NCI-H69 (cell line): Measurements from ENCODE around the gene CDC6.

ENCODE experiments used
- DNase-seq: peaks from one replicate; lab custom pipeline; 2025; lab: John Stamatoyannopoulos, UW

CDC6 gene

DNA sequence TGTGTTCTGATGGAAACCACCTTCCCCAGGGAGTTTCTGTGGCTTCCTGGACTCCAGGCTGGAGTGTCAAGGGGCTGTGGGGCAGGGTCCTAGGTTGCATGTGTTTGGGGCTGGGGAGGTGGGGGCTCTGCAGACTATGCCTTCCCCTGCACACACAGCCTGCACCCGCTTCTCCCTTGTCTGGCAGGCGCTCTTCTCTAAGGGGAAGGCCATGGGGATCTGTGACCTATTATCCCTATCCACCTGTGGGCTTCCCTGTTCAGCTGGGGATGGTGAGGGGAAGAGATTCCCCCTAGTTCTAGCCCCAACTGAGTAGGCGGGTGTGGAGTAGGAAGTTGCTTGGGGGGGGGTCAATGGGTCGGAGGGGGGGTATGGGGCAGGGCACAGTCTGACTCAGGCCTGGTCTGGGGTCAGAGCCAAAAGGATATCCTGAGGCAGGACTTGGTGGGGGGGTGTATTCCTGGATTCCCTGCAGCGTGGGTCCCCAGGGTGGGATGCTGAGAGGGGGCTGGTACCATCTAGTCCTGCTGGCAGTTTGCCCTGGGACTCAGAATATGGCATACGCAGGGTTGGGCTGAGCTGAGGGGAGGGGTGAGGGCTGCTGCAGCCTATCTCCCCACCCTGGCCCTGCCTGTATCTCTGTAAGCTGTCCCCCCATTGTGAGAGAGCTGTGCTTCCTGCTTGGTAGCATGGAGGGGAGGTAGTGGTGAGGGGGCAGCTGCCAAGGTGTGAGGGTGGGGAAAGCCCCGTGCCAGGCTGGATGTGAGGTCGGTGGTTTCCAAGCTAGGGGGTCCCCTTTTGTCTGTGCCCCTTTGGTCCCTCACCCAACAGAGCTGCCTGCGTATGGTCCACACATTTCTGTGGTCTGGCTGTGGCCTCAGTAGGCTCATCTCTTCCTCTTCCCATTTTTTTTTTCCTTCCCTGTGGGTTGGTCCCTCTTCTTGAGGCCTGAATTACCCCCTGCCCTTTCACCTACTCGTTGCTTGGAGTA is 36.0 kb downstream of the CDC6 start:
- DNase-seq = no peak

DNA sequence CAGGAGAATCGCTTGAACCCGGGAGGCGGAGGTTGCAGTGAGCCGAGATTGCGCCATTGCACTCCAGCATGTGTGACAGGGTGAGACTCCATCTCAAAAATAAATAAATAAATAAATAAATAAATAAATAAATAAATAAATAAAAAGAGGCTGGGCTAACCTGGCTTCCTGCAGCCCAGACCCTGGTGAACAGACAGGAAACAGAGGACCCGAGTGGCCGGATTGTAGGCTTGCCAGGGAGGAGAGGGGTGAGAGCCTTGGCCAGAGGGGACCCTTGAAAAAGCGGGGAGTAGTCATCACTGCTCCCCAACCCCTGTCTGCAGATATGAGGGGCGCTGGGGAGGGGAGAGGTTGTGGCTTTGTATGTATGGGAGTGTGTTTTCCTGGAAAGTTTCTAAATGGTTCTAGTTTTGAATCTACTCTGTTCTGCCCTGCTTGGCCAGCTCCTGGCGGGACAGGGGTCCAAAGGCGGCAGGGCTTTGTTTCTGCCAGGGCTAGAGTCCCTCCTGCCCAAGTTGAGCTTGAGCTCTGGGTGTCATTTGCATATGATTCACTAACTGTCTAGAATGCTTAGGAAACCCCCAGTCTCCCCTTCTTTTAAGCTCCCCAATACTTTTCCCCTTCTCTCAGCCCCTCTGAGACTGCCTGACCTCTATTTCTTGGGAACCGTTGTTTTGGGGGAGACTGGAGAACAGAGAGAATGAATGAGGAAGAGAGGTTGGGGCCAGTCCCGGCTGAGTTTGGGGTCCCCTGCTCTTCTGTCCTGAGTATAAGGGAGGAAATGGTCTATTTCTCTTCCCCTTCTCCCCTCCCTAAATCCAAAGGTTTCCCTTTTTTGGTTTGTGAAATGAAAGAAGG is 37.7 kb downstream of the CDC6 start:
- no peak for DNase-seq

DNA sequence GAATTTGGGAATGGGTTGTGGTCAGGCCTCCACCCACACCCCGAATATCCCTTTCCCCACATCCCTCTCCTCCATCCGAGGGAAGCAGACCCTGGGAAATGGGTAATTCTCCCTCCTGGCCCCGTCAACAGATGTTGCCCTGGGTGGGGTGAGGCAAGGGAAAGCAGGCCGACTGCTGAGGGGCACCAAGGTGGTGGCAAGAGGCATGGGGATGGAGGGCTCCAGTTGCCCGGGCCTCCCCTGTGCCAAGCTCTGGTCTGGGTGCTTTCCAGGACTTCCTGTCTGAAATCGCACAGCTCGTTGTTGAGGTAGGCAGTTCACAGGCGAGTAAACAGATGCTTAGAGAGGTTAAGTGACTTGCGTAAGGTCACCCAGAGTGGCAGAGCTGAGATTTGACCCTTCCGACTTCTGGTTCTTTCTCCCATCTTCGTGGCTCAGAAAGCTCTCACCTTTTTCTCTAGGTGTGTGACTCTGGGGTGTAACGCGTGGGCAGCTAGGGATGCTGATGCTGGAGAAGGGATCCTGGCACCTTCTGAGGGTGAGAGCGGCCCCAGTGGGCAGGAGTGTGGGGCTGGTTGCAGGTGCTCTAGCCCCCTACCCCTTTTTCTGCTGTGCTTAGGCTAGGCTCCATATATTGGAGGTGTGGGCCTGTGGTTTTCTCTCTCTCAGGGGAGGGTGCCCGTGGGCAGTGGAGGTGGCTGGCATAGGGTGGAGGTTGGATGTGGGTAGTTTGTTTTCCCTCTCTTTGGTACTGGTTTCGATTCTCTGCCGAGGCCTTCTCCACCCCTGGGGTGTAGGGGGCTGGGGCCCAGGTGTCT is 38.5 kb downstream of the CDC6 start:
- DNase-seq = no peak

DNA sequence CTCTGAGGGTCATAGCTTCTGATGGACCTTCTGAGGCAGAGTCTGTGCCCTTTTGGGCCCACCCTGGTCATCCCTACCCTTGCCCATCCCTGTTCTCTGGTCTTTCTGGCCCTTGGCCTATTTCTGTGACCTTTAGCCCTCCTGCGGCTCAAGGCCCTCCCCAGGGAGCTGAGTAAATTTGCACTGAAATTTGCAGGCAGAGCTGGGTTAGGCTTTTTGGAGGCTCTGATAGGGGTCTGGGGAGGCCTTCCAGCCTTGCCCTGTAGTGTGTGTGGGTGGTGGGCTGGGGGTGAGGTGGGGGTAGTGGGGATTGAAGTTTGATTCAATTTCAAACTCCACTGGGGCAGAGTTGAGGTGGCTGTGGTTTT is 39.1 kb downstream of the CDC6 start:
- no peak for DNase-seq

DNA sequence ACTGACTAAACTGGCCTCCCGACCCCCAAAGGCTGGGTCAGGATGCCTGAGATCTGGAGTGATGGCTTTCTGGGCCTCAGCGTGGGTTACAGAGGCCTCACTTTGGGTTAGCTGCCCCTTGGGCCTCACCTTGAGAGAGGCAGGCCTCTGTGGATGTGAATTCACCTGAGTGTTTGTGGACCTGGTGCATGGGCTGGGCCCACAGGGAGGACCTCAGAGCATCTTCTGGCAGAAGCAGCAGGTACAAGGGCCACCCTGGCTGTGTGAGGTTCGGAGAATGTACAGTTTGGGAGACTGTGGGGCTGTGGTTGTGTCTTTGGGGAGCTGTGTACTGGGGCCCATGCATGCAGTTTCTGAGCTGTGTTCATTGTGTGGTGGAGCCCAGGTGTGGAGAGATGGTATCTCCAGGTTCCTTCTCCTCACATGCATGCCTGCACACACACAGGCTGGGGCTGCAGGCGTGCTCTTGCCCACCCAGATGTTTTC is 39.6 kb downstream of the CDC6 start:
- no peak for DNase-seq

DNA sequence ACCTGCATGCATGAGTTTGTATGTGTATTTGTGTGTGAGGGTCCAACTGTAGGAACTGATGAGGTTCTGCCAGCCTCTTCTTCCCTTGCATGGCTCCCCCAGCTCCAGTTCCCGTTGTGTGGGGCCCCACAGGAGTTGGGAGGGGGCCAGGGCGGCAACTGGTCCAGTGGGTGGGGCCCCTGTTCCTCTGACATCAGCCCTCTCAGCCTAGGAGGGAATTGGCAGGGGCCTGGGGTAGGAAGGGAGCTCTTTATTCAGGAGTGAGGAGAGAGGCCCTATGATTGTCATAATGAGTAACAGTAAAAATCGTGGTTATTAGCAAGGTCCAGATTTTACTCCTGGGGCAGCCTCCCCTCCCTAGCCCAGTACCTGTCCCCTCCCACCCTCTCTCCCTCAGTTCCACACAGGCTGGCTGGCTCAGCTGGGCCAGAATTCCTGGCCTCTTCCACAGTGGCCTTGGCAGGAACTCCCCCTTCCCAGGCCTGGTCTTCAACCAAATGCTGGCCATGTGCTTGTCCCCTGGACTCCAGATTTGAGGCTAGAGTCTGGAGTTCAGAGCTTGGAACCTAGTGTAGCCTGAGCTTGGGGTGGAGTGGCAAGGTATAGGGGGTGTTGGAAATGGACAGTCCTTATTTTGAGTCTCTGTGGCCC is 40.2 kb downstream of the CDC6 start:
- no peak for DNase-seq

DNA sequence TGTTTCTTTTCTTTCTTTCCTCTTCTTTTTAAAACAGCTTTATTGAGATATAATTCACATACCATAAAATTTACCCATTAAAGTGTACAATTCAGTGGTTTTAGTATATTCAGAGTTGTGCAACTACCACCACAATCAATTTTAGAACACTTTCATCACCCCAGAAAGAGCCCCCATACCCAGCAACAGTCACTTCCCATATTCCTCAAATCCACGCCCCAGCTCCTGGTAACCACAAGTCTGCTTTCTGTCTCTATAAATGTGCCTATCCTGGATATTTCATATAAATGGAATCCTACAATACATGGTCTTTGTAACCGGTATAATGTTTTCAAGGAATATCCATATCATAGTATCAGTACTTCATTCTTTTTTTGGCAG is 40.7 kb downstream of the CDC6 start:
- DNase-seq = no peak

DNA sequence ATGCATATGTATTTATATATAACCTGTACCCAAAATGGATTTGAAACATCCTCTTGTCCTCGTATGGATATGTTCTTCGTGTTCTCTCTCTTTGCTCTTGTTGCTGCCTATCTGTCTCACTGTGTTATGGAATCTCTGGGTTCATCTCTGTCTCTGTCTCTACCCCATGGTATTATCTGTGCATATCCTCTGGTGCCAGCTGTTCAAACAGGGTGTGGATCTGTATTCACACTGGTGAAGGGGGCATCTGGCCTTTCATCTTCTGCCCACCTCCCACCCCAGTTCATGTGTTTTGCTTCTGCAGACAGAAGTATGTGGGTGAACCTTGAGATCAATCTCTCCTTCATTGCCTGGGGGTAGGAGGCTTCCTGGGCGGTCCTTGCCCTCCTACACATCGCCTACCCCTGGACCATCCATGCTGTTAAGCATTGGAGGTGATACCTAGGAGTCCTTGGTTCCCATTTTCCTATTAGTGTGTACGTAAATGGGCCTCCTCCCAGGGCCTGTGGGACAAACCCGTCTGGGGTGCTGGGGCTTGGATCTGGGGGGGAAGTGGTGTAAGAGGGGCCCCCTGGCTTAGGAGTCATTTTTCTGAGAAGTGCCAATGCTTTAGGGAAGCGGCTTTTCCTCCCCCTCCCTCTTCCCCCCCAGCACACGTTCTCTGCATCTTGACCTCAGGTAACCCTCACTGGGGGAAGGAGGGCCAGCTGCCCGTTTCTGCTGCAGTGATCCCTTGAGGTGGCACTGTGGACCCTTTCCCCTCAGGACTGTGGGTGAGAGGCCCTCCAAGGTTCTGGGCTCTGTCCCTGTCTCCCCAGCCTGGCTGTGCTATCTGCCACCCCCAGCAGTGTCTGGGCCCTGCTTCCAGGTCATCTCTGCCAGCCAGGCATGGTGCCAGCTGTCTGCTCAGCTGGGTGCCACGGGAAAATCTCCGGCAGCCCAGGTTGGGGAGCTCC is 42.4 kb downstream of the CDC6 start:
- peak; percentile 59 for DNase-seq

DNA sequence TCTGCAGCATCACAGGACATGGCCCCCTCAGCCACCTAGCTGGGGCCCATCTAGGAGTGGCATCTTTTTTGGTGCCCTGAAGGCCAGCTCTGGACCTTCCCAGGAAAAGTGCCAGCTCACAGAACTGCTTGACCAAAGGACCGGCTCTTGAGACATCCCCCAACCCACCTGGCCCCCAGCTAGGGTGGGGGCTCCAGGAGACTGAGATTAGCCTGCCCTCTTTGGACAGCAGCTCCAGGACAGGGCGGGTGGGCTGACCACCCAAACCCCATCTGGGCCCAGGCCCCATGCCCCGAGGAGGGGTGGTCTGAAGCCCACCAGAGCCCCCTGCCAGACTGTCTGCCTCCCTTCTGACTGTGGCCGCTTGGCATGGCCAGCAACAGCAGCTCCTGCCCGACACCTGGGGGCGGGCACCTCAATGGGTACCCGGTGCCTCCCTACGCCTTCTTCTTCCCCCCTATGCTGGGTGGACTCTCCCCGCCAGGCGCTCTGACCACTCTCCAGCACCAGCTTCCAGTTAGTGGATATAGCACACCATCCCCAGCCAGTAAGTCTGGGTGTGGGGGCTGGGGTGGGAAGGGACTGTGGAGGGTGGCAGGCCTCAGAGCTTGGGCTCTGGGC is 43.3 kb downstream of the CDC6 start:
- DNase-seq = no peak

DNA sequence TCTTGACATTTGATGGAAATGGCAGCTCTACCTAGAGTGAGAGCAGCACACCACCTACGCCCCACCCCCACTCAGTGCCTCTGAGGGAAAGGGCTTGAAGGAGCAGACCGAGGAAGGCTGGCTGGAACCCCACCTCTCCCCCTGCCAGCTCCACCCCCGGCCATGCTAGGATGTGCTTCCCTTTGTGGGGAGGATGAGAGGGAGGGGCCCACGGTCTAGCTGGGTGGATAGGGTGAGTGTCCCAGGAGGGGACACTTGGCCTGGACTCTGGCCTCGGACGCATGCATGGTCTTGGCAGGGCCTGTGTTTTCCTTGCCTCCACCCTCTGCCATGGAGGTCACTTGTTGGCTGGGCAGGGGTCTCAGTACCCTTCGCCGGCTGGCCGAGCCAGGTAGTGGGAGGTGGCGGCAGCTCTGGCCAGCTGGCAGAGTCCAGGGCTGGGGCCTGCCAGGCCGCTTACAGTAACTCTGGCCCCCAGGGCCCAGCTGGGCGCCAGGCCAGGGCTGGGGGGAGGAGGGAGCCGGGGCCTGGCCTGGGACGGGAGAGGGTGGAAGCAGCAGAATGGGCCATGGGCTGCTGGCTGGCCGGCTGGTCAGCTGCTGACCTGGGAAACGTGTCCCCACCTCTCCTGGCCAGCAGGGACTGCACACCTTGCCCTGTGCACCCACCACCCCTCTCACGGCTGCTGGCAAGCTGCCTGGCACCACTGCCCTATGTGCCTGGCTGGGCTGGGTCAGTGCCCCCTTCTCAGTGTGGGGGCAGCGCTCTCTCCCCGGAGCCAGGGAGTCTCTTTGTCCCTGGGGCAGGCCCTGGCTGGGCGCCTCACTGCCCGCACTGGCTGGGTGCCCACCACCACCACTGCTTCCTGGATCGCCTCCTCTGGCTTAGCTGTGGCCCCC is 44.3 kb downstream of the CDC6 start:
- DNase-seq = no peak

DNA sequence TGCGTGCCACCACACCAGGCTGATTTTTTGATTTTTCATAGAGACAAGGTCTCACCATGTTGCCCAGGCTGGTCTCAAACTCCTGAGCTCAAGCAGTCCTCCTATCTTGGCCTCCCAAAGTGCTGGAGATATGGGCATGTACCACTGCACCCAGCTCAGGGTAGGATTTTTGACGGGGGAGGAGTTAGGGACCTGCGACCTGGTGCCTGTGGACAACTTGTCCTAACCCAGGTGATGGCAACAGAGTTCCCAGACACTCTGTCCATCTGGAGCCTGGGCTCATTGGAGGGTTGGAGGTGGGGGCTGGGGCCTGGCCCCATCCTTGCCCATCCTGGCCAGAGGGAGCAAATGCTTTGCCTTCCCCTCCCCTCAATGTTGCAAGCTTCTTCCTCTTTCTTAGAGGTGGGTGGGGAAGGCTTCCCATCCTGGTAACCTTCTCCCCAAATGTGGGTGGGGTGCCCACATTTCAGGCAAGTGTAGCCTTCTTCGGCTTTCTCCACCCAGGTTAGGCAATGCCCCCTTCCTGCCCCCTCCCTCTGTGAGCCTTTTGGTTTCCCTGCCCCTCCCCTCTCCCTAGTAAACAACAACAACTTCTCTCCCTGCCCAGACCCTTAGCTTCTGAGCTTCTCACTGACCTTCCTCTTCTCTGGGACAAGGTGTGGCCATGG is 46.2 kb downstream of the CDC6 start:
- no peak for DNase-seq

DNA sequence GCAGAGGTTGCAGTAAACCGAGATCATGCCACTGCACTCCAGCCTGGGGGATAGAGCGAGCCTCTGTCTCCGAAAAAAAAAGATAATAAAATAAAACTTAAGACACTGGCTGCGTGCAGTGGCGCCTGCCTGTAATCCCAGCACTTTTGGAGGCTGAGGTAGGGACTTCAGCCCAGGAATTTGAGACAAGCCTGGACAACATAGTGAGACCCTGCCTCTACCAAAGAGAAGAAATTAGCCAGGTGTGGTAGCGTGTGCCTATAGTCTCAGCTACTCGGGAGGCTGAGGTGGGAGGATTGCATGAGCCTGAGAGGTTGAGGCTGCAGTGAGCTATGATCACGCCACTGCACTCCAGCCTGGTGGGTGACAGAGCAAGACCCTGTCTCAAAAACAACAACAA is 47.9 kb downstream of the CDC6 start:
- no peak for DNase-seq

DNA sequence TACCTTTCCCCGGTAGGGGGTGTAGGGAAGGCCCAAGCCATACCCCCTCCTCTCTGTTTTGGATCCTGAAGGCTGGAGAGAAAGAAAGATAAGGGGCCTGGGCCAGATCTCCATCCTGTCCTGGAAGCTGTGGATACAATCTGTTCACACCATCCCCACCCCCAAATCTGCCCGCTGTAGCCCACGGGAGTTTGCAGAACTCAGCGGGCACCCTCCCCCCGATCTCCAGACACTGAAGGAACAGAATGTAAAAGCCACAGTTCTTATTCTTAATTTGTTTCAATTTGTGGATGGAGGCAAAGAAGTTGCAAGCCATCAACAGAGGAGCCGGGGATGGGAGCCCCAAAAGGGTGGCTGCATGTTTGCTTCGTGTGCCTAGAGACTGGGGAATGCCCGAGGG is 49.7 kb downstream of the CDC6 start:
- DNase-seq = no peak

DNA sequence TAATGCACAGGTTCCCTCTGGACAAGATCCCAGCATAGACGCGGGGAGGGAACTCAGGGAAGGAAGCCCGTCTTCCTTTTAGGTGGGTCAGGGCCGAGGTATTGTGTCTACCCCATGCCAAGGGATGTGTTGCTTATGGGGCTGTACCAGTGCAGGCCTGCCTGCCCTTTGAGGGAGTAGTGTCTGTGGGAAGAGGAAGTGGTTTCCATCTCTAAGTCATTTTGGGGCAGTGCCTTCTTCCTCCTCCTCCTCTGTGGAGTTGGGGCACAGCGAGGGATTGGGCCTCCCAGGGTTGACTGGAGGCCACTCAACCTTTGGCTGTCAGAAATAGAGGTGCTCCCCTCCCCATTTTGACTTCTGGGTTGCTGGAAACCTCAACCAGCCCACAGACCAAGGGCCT is 50.4 kb downstream of the CDC6 start:
- DNase-seq = no peak

DNA sequence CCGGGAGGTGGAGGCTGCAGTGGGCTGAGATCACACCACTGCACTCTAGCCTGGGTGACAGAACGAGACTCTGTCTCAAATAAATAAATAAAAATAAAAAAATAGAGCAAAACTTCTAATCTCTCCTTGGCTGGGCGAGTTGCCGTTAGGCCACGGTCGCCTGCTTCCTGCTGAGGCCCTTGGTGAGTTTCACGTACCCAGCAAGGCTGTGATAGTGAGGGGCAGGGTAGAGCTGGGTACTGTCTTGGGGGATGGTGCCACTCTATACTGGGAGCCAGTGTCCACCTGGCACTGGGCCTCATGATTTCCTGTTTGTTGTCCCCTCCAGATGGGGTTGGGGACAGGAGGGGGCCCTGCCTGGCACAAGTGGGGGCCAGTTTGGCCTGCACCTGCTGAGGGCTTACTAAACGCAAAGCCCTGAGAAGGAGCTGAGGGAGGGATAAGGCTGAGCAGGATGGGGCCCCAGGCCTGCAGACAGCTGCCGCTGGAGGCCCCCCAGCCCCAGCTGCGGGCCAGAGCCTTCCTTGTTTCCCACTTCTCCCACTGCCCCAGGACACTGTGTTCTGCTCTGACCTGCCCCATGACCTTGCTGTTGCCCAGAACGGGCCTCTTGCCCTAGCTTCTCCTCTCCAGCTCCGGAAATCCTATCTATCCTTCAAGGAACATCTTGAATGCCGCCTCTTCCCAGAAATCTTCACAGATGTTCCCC is 51.4 kb downstream of the CDC6 start:
- DNase-seq = no peak

DNA sequence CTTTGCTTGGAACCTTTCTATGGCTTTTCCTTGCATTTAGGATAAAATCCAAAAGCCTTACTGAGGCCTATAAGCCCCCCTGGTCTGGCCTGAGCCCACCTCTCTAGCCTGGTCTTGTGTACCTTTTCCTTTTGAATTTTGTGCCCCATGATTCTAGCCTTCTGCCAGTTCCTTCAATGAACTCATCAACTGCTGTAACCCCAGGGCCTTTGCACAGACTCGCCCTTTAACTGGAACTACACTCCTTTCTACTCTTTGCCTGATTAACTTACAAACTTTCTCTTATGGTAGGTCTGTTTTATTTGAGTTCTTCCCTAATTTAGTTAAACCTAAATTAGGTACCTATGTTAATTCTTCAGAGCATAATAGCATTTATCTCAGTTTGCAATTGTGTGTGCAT is 52.6 kb downstream of the CDC6 start:
- no peak for DNase-seq
